Skeletal muscle satellite cell (primary cell): ENCODE results near the gene A1BG.
"Not testable (repeated sequence)": the region's sequence is repeated elsewhere in the genome, so short reads cannot be mapped to it uniquely, and the experiment has no call there.

Source experiments
- H3K27me3 ChIP-seq: 2 replicates; pipeline ENCODE4 v1.7.0; 2013; ENCODE audit warnings: low read length; ENCODE audit not compliant: control insufficient read depth, insufficient read depth
- H3K36me3 ChIP-seq: 2 replicates; pipeline ENCODE4 v1.7.0; 2013; ENCODE audit warnings: mild to moderate bottlenecking, control low read depth, low read length; ENCODE audit not compliant: insufficient read depth
- H3K4me1 ChIP-seq: 2 replicates; pipeline ENCODE4 v1.7.0; 2013; ENCODE audit warnings: low read length; ENCODE audit not compliant: control insufficient read depth, insufficient read depth
- H3K4me2 ChIP-seq: 2 replicates; pipeline ENCODE4 v1.7.0; 2013; ENCODE audit warnings: mild to moderate bottlenecking, low read length
- H3K4me3 ChIP-seq: 2 replicates; pipeline ENCODE4 v1.7.0; 2013; ENCODE audit warnings: low read length
- H3K9ac ChIP-seq: 2 replicates; pipeline ENCODE4 v1.7.0; 2013; ENCODE audit warnings: mild to moderate bottlenecking, low read depth, low read length, moderate library complexity
- H3K9me3 ChIP-seq: replicated peaks from 2 replicates; pipeline ENCODE4 v1.7.0; 2013; ENCODE audit warnings: mild to moderate bottlenecking, control low read depth, low read length

A1BG gene

GRCh38 chr19:58319241-58319640, 34.1 kb downstream of the A1BG start:
- H3K9ac ChIP-seq = no peak overlapping the region
- H3K9me3 ChIP-seq = no peaks in the 10 kb centered on the region
- no peak overlapping the region for H3K4me2 ChIP-seq
- peaks cover 14% of the 10 kb centered on the region for H3K36me3 ChIP-seq
- H3K4me1 ChIP-seq = no peaks in the 10 kb centered on the region
- H3K27me3 ChIP-seq = no peaks in the 10 kb centered on the region
- H3K4me3 ChIP-seq = no peak overlapping the region

- peaks cover 23% of the 10 kb centered on the region for H3K36me3 ChIP-seq
- H3K4me2 ChIP-seq = no peak overlapping the region
- H3K4me3 ChIP-seq = no peak overlapping the region
- H3K27me3 ChIP-seq = no peaks in the 10 kb centered on the region
- H3K4me1 ChIP-seq = no peaks in the 10 kb centered on the region
- H3K9me3 ChIP-seq = no peaks in the 10 kb centered on the region
- H3K9ac ChIP-seq = no peak overlapping the region
Measured at GRCh38 chr19:58318297-58318696, 35.0 kb downstream of the A1BG start.

GRCh38 chr19:58317476-58318072, 35.7 kb downstream of the A1BG start:
- Histone ChIP-seq H3K27me3 (no peaks in the 10 kb centered on the region), H3K4me3 (no peak overlapping the region), H3K36me3 (peaks cover 30% of the 10 kb centered on the region), H3K9ac (no peak overlapping the region), H3K9me3 (no peaks in the 10 kb centered on the region), H3K4me1 (no peaks in the 10 kb centered on the region), H3K4me2 (no peak overlapping the region)

GRCh38 chr19:58315580-58315979, 37.7 kb downstream of the A1BG start:
- peaks cover 45% of the 10 kb centered on the region for H3K36me3 ChIP-seq
- H3K9ac ChIP-seq = no peak overlapping the region

GRCh38 chr19:58311345-58311865, 41.9 kb downstream of the A1BG start:
- H3K36me3 ChIP-seq = peaks cover 73% of the 10 kb centered on the region
- peaks cover under 1% of the 10 kb centered on the region for H3K4me1 ChIP-seq
- no peak overlapping the region for H3K9ac ChIP-seq
- no peak overlapping the region for H3K4me2 ChIP-seq
- H3K4me3 ChIP-seq = no peak overlapping the region
- no peaks in the 10 kb centered on the region for H3K9me3 ChIP-seq
- H3K27me3 ChIP-seq = no peaks in the 10 kb centered on the region

More at GRCh38 chr19:58315580-58315979, 37.7 kb downstream of the A1BG start:
- Histone ChIP-seq H3K4me3 (no peak overlapping the region), H3K27me3 (no peaks in the 10 kb centered on the region), H3K4me2 (no peak overlapping the region), H3K4me1 (no peaks in the 10 kb centered on the region), H3K9me3 (no peaks in the 10 kb centered on the region)

- peaks cover 73% of the 10 kb centered on the region for H3K36me3 ChIP-seq
- H3K4me1 ChIP-seq, H3K4me3 ChIP-seq, H3K9ac ChIP-seq, H3K4me2 ChIP-seq, H3K27me3 ChIP-seq, H3K9me3 ChIP-seq: not testable (repeated sequence)
Measured at GRCh38 chr19:58310685-58311084, 42.6 kb downstream of the A1BG start.

GRCh38 chr19:58307736-58308135, 45.6 kb downstream of the A1BG start:
- Histone ChIP-seq H3K27me3 (no peaks in the 10 kb centered on the region), H3K9me3 (no peaks in the 10 kb centered on the region), H3K36me3 (peaks cover 49% of the 10 kb centered on the region), H3K9ac (no peak overlapping the region), H3K4me1 (peaks cover 10% of the 10 kb centered on the region), H3K4me2 (no peak overlapping the region), H3K4me3 (no peak overlapping the region)

- Histone ChIP-seq H3K27me3 (no peaks in the 10 kb centered on the region), H3K9me3 (no peaks in the 10 kb centered on the region), H3K36me3 (peaks cover 37% of the 10 kb centered on the region), H3K4me2 (peak overlapping the region; percentile 84), H3K4me1 (peaks cover 10% of the 10 kb centered on the region), H3K9ac (peak overlapping the region; percentile 91), H3K4me3 (peak overlapping the region; percentile 90)
Measured at GRCh38 chr19:58305932-58306323, 47.4 kb downstream of the A1BG start.

- Histone ChIP-seq H3K9ac (peak within 1 kb of the TSS; percentile 91), H3K4me1 (peaks cover 10% of the 10 kb centered on the region), H3K36me3 (peaks cover 44% of the 10 kb centered on the region), H3K4me2 (peak within 1 kb of the TSS; percentile 84), H3K27me3 (no peaks in the 10 kb centered on the region), H3K4me3 (peak within 1 kb of the TSS; percentile 90), H3K9me3 (no peaks in the 10 kb centered on the region)
Measured at GRCh38 chr19:58305065-58305931, 48.0 kb downstream of the A1BG start, which contains the start of gene ERVK3-1. ERVK3-1 (plus strand) TSS chr19:58305377; CDS start chr19:58312169, 6,792 bp downstream.

- Histone ChIP-seq H3K4me3 (peak overlapping the region; percentile 90), H3K4me2 (peak overlapping the region; percentile 84), H3K27me3 (no peaks in the 10 kb centered on the region), H3K36me3 (peaks cover 50% of the 10 kb centered on the region), H3K4me1 (peaks cover 10% of the 10 kb centered on the region), H3K9me3 (no peaks in the 10 kb centered on the region), H3K9ac (peak overlapping the region; percentile 74)
Measured at GRCh38 chr19:58304748-58305064, 48.6 kb downstream of the A1BG start.

GRCh38 chr19:58304255-58304654, 49.0 kb downstream of the A1BG start:
- Histone ChIP-seq H3K9me3 (no peaks in the 10 kb centered on the region), H3K27me3 (no peaks in the 10 kb centered on the region), H3K4me3 (peak overlapping the region; percentile 90), H3K9ac (peak overlapping the region; percentile 74), H3K4me2 (peak overlapping the region; percentile 84), H3K36me3 (peaks cover 47% of the 10 kb centered on the region), H3K4me1 (peaks cover 10% of the 10 kb centered on the region)
